ENCODE data around the gene PACSIN1.

- TF ChIP-seq CTCF (conservative IDR thresholded peaks at IDR 0.05; ENCODE audit: low read depth, low read length) (no peak), EZH2 (IDR thresholded peaks at IDR 0.05; ENCODE audit: borderline replicate concordance, low read depth, low read length, poor library complexity, severe bottlenecking) (no peak)
These were observed 3.9 kb upstream of the PACSIN1 start for GRCh38 chr6:34462010-34462409.
